GM21360 (cell line): ENCODE measurements around the gene TMEM30A.

Experiments
- ATAC-seq: cut with Tn5 transposase; IDR thresholded peaks from one replicate; pipeline ENCODE4 v1.9.1; 2021; ENCODE audit warnings: mild to moderate bottlenecking, moderate library complexity; ENCODE audit not compliant: unreplicated experiment

The TMEM30A gene

GRCh38 chr6:75292555-75292954 is 8.0 kb upstream of the TMEM30A start:
- no peak for ATAC-seq

GRCh38 chr6:75291744-75292143 is 7.2 kb upstream of the TMEM30A start:
- no peak for ATAC-seq

- no peak for ATAC-seq
These were observed 6.7 kb upstream of the TMEM30A start for GRCh38 chr6:75291331-75291730.

- no peak for ATAC-seq
These were observed 5.7 kb upstream of the TMEM30A start for GRCh38 chr6:75290136-75290945.

GRCh38 chr6:75288023-75288422 is 3.4 kb upstream of the TMEM30A start:
- ATAC-seq: no peak

- no peak for ATAC-seq
These were observed 2.8 kb upstream of the TMEM30A start for GRCh38 chr6:75287424-75287823.

- no peak for ATAC-seq
These were observed 2.4 kb upstream of the TMEM30A start for GRCh38 chr6:75286955-75287354.

GRCh38 chr6:75285283-75285639 is 669 bp upstream of the TMEM30A start:
- no peak for ATAC-seq

GRCh38 chr6:75283907-75284631 is 523 bp downstream of the TMEM30A start:
- ATAC-seq: peak; percentile 14

- ATAC-seq: no peak
These were observed 1.9 kb downstream of the TMEM30A start for GRCh38 chr6:75282706-75283105.

- no peak for ATAC-seq
These were observed 2.9 kb downstream of the TMEM30A start for GRCh38 chr6:75281653-75282052.

- ATAC-seq: no peak
These were observed 4.3 kb downstream of the TMEM30A start for GRCh38 chr6:75280131-75280855.

- no peak for ATAC-seq
These were observed 5.2 kb downstream of the TMEM30A start for GRCh38 chr6:75279418-75279817.

- no peak for ATAC-seq
These were observed 6.0 kb downstream of the TMEM30A start for GRCh38 chr6:75278474-75279077.

- no peak for ATAC-seq
These were observed 9.5 kb downstream of the TMEM30A start for GRCh38 chr6:75275067-75275466.

- ATAC-seq: no peak
These were observed 11.6 kb downstream of the TMEM30A start for GRCh38 chr6:75273009-75273408.

GRCh38 chr6:75272145-75272840 is 12.3 kb downstream of the TMEM30A start:
- ATAC-seq: no peak

- ATAC-seq: no peak
These were observed 15.6 kb downstream of the TMEM30A start for GRCh38 chr6:75268988-75269354.

- ATAC-seq: no peak
These were observed 16.2 kb downstream of the TMEM30A start for GRCh38 chr6:75268121-75268987.

GRCh38 chr6:75267461-75267860 is 17.1 kb downstream of the TMEM30A start:
- no peak for ATAC-seq
